ENCODE results near the gene SIPA1.

SIPA1 gene, protein sequence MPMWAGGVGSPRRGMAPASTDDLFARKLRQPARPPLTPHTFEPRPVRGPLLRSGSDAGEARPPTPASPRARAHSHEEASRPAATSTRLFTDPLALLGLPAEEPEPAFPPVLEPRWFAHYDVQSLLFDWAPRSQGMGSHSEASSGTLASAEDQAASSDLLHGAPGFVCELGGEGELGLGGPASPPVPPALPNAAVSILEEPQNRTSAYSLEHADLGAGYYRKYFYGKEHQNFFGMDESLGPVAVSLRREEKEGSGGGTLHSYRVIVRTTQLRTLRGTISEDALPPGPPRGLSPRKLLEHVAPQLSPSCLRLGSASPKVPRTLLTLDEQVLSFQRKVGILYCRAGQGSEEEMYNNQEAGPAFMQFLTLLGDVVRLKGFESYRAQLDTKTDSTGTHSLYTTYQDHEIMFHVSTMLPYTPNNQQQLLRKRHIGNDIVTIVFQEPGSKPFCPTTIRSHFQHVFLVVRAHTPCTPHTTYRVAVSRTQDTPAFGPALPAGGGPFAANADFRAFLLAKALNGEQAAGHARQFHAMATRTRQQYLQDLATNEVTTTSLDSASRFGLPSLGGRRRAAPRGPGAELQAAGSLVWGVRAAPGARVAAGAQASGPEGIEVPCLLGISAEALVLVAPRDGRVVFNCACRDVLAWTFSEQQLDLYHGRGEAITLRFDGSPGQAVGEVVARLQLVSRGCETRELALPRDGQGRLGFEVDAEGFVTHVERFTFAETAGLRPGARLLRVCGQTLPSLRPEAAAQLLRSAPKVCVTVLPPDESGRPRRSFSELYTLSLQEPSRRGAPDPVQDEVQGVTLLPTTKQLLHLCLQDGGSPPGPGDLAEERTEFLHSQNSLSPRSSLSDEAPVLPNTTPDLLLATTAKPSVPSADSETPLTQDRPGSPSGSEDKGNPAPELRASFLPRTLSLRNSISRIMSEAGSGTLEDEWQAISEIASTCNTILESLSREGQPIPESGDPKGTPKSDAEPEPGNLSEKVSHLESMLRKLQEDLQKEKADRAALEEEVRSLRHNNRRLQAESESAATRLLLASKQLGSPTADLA

GRCh38 chr11:65637794-65638419, at the start of gene SIPA1:
SIPA1 (plus strand) TSS chr11:65638101; CDS start chr11:65640922, 2,821 bp downstream.
- peak in 43 of 51 donors; percentile 12 to 77 (median 48) for DNase-seq

- peak in 4 of 51 donors; percentile 11 to 43 (median 23) for DNase-seq
Observed at GRCh38 chr11:65588199-65589054, 49.5 kb upstream of the SIPA1 start.

GRCh38 chr11:65589444-65590239, 48.3 kb upstream of the SIPA1 start:
- DNase-seq, result no peak

GRCh38 chr11:65590240-65590738, 47.6 kb upstream of the SIPA1 start:
- peak in 3 of 51 donors; percentile 18 to 29 (median 23) for DNase-seq

DNA sequence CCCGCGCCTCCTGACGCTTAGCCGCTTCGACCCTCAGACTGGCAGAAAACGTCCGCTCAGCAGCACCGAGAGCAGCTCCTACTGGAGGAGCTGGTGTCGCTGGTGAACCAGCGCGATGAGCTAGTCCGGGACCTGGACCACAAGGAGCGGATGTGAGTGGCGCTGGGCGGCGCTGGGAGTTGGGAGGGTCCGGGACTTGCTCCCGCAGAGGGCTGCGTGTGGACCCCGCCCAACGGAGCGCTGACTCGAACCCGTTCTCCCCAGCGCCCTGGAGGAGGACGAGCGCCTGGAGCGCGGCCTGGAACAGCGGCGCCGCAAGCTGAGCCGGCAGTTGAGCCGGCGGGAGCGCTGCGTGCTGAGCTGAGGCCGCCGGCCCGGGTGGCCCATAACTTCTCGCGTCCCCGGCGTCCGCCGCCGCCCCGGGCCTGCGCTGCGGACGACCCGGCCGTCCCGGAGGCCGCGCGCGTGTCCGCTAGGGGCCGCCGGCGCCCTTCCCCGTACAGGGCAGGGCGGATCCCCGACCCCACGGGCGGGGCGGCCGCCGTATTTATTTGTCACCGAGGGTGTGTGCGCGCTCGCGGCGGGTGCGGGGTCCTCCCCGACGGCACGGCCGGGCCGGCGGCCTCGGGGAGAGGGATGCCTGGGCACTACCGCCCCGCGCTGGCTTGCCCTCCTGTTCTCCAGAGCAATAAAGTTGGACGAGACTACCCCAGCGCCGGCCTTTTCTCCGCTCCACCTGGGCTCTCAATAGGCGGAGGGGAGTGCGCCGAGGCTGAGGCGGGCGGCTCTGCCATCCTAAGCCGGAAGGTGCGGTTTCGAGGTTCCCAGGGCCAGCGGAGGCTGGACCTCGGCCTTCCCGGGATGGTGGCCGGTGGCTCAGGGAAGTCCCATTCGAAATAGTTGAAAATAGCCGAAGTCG, 45.7 kb upstream of the SIPA1 start:
- no peak for DNase-seq

DNA sequence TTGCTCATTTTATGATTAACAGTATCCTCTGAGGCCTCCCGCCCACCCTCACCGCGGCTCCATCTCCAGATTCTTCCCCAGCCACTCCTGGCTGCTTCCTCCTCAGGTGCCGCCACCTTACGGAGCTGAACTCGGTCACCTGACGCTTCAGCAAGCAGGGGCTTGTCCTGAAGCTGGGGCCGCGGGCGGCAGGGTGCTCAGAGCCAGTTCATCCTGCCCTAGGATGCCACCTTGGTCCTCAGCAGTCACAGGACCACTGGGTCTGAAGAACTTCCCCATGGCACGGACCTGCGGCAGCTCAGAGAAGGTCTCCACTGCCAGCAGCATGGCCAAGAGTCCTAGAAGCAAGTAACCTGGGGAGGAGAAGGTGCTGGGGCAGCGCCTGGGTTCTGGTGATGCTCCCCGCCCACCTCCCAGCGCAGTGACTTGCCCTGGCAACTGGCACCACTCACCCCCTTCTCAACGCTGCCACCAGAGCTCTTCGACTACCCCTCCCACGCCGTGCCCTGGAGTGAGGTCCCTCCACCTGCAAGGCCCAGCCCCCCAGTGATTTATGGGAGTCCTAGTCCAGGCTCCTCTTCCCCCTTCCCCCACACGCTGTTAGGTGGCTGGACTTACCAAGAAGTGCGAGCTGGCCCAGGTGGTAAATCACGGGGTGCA, 44.9 kb upstream of the SIPA1 start:
- DNase-seq, result no peak

- DNase-seq, result peak in 42 of 51 donors; percentile 28 to 83 (median 64)
Observed at GRCh38 chr11:65593518-65594414, 44.1 kb upstream of the SIPA1 start.

DNA sequence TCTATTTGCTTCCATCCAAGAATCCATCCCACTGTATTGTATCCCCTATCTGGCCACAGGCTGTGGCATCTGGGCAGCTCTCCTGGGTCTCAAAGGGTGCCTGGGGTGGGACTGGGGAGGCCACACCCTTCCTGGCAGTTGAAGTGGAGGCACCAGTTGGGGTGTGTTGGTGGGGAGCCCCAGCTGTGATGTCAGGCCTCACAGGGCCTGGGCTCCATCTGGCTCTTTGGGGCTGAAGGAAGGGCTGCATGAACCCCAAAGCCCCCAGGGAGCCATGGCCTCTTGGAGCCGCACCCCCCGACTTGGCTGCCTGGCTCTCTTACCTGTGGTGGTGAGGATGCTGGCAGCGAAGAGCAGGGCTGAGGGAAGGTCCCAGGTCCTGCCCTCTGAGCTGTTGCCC, 42.8 kb upstream of the SIPA1 start:
- DNase-seq, result no peak

GRCh38 chr11:65595543-65596281, 42.2 kb upstream of the SIPA1 start, which contains the start of gene KCNK7:
KCNK7 (minus strand) TSS chr11:65595800; CDS start chr11:65595772, 28 bp downstream.
- DNase-seq, result no peak

- DNase-seq, result no peak
Observed at GRCh38 chr11:65596520-65596919, 41.4 kb upstream of the SIPA1 start.

DNA sequence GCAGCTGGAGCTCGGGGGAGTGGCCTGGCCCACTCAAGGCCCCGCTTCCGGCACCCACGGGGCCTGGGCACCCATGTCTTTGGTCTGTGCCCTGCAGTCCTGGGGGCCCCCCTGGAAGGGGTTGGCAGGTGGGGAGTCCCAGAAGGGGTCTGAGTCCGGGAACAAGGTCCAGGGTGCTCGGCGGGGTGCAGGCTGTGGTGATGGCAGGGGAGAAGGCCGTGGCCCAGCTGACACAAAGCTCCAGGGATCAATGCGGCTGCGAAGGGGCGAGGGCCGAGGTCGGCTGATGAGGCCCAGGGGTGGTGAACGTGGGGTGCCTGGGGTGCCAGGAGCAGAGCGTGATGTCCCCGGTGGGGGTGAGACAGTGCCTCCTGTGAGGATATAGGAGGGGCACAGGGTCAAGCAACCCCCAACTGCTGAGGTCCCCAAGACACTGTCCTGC, 39.6 kb upstream of the SIPA1 start:
- no peak for DNase-seq

DNA sequence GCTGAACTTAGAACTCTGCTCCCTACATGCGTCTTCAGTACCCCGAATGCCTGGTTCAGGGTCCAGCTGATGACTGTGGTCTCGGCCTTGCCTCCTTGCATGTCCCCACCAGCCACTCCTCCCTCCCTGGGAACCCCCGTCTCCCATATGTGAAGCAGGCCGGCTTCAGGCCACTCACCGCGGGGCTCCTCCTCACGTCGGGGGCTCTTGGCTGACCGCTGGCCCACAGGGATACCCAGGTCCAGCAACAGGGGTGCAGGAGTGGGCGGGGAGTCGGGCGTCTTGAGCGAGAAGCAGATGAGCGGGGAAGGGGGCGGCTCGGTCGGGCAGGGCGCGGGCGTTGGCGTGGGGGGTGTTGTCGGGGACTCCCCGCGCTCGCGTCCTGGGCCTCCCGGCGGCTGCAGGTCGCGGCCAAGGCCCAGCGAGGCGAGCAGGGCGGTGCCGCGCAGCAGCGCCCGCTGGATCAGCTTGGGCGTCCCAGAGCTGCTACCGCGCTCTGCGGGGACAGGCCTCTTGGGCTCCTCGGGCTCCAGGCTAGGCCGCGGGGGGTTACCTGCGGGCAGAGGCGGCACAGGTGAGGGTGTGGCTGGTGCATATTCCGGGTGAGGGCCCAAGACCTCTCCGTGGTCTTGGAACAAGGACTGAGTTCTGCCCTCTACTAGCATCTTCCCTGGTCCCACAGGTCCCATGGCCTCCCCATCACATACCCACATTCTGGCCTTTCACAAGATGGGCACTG, 38.5 kb upstream of the SIPA1 start:
- no peak for DNase-seq

- no peak for DNase-seq
Observed at GRCh38 chr11:65599955-65600246, 38.0 kb upstream of the SIPA1 start.

- DNase-seq, result no peak
Observed at GRCh38 chr11:65604258-65604657, 33.6 kb upstream of the SIPA1 start.

Measured in hypothalamus (tissue), 51 donors.